GM12878 (cell line): ENCODE measurements around the gene IL1RL1. TPM values are rescaled to one million over a fixed set of nuclear protein-coding genes. Genes with fewer than 3 reads are reported as not detected.

Experiments
- BACH1 ChIP-seq: fragments of 450-650 bp; IDR thresholded peaks from 2 replicates; pipeline ENCODE4 v1.6.1; 2017; ENCODE audit warnings: mild to moderate bottlenecking, borderline replicate concordance
- BHLHE40 ChIP-seq, 2 experiments: fragments of 450-650 bp in 1 of 2; IDR thresholded peaks; 2 replicates each; pipeline ENCODE4 v1.6.1; 2011 to 2017; ENCODE audit warnings: low read depth in 2 of 2, borderline replicate concordance in 1 of 2, improper control_type of control experiment in 1 of 2, low read length in 1 of 2, mild to moderate bottlenecking in 1 of 2
- CBX5 ChIP-seq: sonication (generic); IDR thresholded peaks from 2 replicates; pipeline ENCODE4 v1.6.1; 2016; ENCODE audit warnings: low read depth, moderate library complexity, mild to moderate bottlenecking, inconsistent platforms
- CREM ChIP-seq: IDR thresholded peaks from 2 replicates; pipeline ENCODE4 v1.6.1; 2014; ENCODE audit warnings: antibody characterized with exemption, low read depth
- EP300 ChIP-seq, 2 experiments: fragments of 150-350 bp in 1 of 2; IDR thresholded peaks; 2 replicates each; pipeline ENCODE4 v1.6.1; 2011 to 2012; ENCODE audit warnings: low read depth in 2 of 2, low read length in 2 of 2, borderline replicate concordance in 1 of 2, improper control_type of control experiment in 1 of 2, inconsistent platforms in 1 of 2; ENCODE audit not compliant: control insufficient read depth in 1 of 2
- ETV6 ChIP-seq, 2 experiments: fragments of 450-650 bp in 1 of 2; IDR thresholded peaks in 1 of 2; conservative IDR thresholded peaks in 1 of 2; 2 replicates each; pipeline ENCODE4 v1.6.1; 2014; ENCODE audit warnings: antibody characterized with exemption in 1 of 2, borderline replicate concordance in 1 of 2, low read depth in 1 of 2, mild to moderate bottlenecking in 1 of 2, moderate library complexity in 1 of 2
- FOXM1 ChIP-seq: IDR thresholded peaks from 2 replicates; pipeline ENCODE4 v1.6.1; 2012; ENCODE audit warnings: low read depth, mild to moderate bottlenecking, inconsistent platforms, low read length, moderate library complexity
- IKZF2 ChIP-seq, 2 experiments: fragments of 450-650 bp; IDR thresholded peaks; 2 replicates each; pipeline ENCODE4 v1.6.1; 2017; ENCODE audit warnings: mild to moderate bottlenecking in 2 of 2, moderate library complexity in 2 of 2
- MEF2A ChIP-seq: IDR thresholded peaks from 2 replicates; pipeline ENCODE4 v1.6.1; 2011; ENCODE audit warnings: low read depth, mild to moderate bottlenecking, low read length, moderate library complexity; ENCODE audit not compliant: insufficient read depth
- NRF1 ChIP-seq: conservative IDR thresholded peaks from 2 replicates; pipeline ENCODE4 v1.6.1; 2011; ENCODE audit warnings: mild to moderate bottlenecking, low read depth, low read length, improper control_type of control experiment
- PAX5 ChIP-seq: IDR thresholded peaks from 2 replicates; pipeline ENCODE4 v1.6.1; 2011; ENCODE audit warnings: low read depth, low read length, borderline replicate concordance
- POLR2AphosphoS2 ChIP-seq: IDR thresholded peaks from 2 replicates; pipeline ENCODE4 v1.6.1; 2011; ENCODE audit warnings: low read depth, mild to moderate bottlenecking, low read length, improper control_type of control experiment, moderate library complexity
- POLR2AphosphoS5 ChIP-seq: IDR thresholded peaks from 2 replicates; pipeline ENCODE4 v1.6.1; 2011; ENCODE audit warnings: mild to moderate bottlenecking, low read length, inconsistent platforms
- RUNX3 ChIP-seq: IDR thresholded peaks from 2 replicates; pipeline ENCODE4 v1.6.1; 2012; ENCODE audit warnings: low read length, inconsistent platforms
- SIN3A ChIP-seq: IDR thresholded peaks from 2 replicates; pipeline ENCODE4 v1.6.1; 2012; ENCODE audit warnings: low read depth, low read length, improper control_type of control experiment
- SMARCA5 ChIP-seq: fragments of 450-650 bp; IDR thresholded peaks from 2 replicates; pipeline ENCODE4 v1.6.1; 2017; ENCODE audit warnings: mild to moderate bottlenecking
- WRNIP1 ChIP-seq: IDR thresholded peaks from 2 replicates; pipeline ENCODE4 v1.6.1; 2011; ENCODE audit warnings: low read depth, low read length, improper control_type of control experiment, borderline replicate concordance
- ZBED1 ChIP-seq: IDR thresholded peaks from 2 replicates; pipeline ENCODE4 v1.6.1; 2016; ENCODE audit warnings: borderline replicate concordance
- polyA plus RNA-seq, 11 experiments: library from polyadenylated mRNA; depleted of rRNA in 4 of 11; unstranded in 6 of 11; stranded (reverse) in 5 of 11; fragments of >200 nt; fragmentation: Nextera tagmentation in 4 of 11; fragmentation: Illumina TruSeq in 1 of 11; extraction: Ambion mirVana in 4 of 11; extraction: Trizol in 1 of 11; gene quantifications; 1 replicate in 1 of 11; 2 replicates in 10 of 11; pipeline versions ENCODE4 v1.2.1 to v1.2.3, GENCODE V29; 2011 to 2016; ENCODE audit warnings: inconsistent platforms in 2 of 11, missing spikeins in 2 of 11, low read depth in 1 of 11
- total RNA-seq, 4 experiments: library from RNA; depleted of rRNA in 3 of 4; stranded (reverse); fragments of >200 nt in 3 of 4; fragmentation: Illumina TruSeq in 1 of 4; extraction: Trizol in 1 of 4; gene quantifications; 2 replicates each; pipeline versions ENCODE4 v1.2.1 to v1.2.3, GENCODE V29; 2013 to 2021
- TF ChIP-seq, protein P1 (sequence below): IDR thresholded peaks from 2 replicates; pipeline ENCODE4 v1.6.1; 2011; ENCODE audit warnings: mild to moderate bottlenecking, low read depth, low read length, moderate library complexity; ENCODE audit not compliant: insufficient replicate concordance
- TF ChIP-seq, protein P2 (sequence below): fragments of 450-650 bp; formaldehyde crosslinking; IDR thresholded peaks from 2 replicates; pipeline ENCODE4 v1.4.0; 2022; ENCODE audit warnings: mild to moderate bottlenecking, moderate library complexity
- TF ChIP-seq, protein P3 (sequence below): fragments of 450-650 bp; IDR thresholded peaks from 2 replicates; pipeline ENCODE4 v1.6.1; 2017; ENCODE audit warnings: low read depth, mild to moderate bottlenecking, moderate library complexity
- TF ChIP-seq, protein P4 (sequence below): fragments of 450-650 bp; IDR thresholded peaks from 2 replicates; pipeline ENCODE4 v1.6.1; 2016; ENCODE audit warnings: mild to moderate bottlenecking

IL1RL1 gene
- total and polyA plus RNA-seq, 10 of the 15 experiments (the other 5 are each of a cell fraction or from before 2014, with no cell fraction given): 0.08 to 0.18 TPM; not detected in 8

- TF ChIP-seq, protein P1, sequence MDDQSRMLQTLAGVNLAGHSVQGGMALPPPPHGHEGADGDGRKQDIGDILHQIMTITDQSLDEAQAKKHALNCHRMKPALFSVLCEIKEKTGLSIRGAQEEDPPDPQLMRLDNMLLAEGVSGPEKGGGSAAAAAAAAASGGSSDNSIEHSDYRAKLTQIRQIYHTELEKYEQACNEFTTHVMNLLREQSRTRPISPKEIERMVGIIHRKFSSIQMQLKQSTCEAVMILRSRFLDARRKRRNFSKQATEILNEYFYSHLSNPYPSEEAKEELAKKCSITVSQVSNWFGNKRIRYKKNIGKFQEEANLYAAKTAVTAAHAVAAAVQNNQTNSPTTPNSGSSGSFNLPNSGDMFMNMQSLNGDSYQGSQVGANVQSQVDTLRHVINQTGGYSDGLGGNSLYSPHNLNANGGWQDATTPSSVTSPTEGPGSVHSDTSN: peak; percentile 18
- TF ChIP-seq PAX5 (peak; percentile 84), POLR2AphosphoS2 (no peak), IKZF2 (IDR thresholded peaks at IDR 0.05) (peak; percentile 80 to 82), ETV6 (conservative IDR thresholded peaks at IDR 0.05 in 1 of 2, IDR thresholded peaks at IDR 0.05 in 1 of 2; ENCODE audit: borderline replicate concordance in 1 of 2, low read depth in 1 of 2) (peak in 1 of 2 experiments; percentile 56; a peak in 1 of 4 replicates), RUNX3 (peak; percentile 78), POLR2AphosphoS5 (peak; percentile 32; the same call in 1 of the 2 replicates), CREM (peak; percentile 60; the same call in 1 of the 2 replicates), MEF2A (0 out of 2 replicates have a peak, but pooled peaks have one; percentile 24), FOXM1 (peak; percentile 84; the same call in 1 of the 2 replicates), BACH1 (no peak), SIN3A (no peak), BHLHE40 (IDR thresholded peaks at IDR 0.05; ENCODE audit: borderline replicate concordance in 1 of 2, low read depth in 2 of 2, low read length in 1 of 2) (peak; percentile 25 to 27; a peak in 1 of 4 replicates), WRNIP1 (no peak), CBX5 (no peak), SMARCA5 (no peak), NRF1 (no peak), ZBED1 (0 out of 2 replicates have a peak, but pooled peaks have one; percentile 21), EP300 (IDR thresholded peaks at IDR 0.05; ENCODE audit: borderline replicate concordance in 1 of 2, control insufficient read depth in 1 of 2, low read depth in 2 of 2, low read length in 2 of 2) (peak; percentile 44 to 48; a peak in 3 of 4 replicates)
- TF ChIP-seq, protein P2, sequence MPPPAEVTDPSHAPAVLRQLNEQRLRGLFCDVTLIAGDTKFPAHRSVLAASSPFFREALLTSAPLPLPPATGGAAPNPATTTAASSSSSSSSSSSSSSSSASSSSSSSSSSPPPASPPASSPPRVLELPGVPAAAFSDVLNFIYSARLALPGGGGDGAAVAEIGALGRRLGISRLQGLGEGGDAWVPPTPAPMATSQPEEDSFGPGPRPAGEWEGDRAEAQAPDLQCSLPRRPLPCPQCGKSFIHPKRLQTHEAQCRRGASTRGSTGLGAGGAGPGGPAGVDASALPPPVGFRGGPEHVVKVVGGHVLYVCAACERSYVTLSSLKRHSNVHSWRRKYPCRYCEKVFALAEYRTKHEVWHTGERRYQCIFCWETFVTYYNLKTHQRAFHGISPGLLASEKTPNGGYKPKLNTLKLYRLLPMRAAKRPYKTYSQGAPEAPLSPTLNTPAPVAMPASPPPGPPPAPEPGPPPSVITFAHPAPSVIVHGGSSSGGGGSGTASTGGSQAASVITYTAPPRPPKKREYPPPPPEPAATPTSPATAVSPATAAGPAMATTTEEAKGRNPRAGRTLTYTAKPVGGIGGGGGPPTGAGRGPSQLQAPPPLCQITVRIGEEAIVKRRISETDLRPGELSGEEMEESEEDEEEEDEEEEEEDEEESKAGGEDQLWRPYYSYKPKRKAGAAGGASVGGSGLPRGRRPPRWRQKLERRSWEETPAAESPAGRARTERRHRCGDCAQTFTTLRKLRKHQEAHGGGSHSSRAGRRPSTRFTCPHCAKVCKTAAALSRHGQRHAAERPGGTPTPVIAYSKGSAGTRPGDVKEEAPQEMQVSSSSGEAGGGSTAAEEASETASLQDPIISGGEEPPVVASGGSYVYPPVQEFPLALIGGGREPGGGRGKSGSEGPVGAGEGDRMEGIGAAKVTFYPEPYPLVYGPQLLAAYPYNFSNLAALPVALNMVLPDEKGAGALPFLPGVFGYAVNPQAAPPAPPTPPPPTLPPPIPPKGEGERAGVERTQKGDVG (CRISPR knock-in tag): no peak
- TF ChIP-seq, protein P3, sequence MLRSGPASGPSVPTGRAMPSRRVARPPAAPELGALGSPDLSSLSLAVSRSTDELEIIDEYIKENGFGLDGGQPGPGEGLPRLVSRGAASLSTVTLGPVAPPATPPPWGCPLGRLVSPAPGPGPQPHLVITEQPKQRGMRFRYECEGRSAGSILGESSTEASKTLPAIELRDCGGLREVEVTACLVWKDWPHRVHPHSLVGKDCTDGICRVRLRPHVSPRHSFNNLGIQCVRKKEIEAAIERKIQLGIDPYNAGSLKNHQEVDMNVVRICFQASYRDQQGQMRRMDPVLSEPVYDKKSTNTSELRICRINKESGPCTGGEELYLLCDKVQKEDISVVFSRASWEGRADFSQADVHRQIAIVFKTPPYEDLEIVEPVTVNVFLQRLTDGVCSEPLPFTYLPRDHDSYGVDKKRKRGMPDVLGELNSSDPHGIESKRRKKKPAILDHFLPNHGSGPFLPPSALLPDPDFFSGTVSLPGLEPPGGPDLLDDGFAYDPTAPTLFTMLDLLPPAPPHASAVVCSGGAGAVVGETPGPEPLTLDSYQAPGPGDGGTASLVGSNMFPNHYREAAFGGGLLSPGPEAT: no peak
- TF ChIP-seq, protein P4, sequence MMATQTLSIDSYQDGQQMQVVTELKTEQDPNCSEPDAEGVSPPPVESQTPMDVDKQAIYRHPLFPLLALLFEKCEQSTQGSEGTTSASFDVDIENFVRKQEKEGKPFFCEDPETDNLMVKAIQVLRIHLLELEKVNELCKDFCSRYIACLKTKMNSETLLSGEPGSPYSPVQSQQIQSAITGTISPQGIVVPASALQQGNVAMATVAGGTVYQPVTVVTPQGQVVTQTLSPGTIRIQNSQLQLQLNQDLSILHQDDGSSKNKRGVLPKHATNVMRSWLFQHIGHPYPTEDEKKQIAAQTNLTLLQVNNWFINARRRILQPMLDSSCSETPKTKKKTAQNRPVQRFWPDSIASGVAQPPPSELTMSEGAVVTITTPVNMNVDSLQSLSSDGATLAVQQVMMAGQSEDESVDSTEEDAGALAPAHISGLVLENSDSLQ: peak; percentile 74; the same call in 1 of the 2 replicates
Observed at GRCh38 chr2:102367331-102367971, 56.1 kb downstream of the IL1RL1 start (continued).
